Right ventricle myocardium inferior (tissue), 1 donor: ENCODE results near the gene SYCE3. TPM values are rescaled to one million over a fixed set of nuclear protein-coding genes. Genes with fewer than 3 reads are reported as not detected.
A peak's percentile ranks its signal among the peaks of the same experiment; 100 is the strongest.
"Not testable (repeated sequence)": the region's sequence is repeated elsewhere in the genome, so short reads cannot be mapped to it uniquely, and the experiment has no call there.

Experiments
- ATAC-seq: fragments of 200-7000 bp; cut with Tn5 transposase; one replicate; pipeline ENCODE4 v1.9.1; 2020; ENCODE audit warnings: mild to moderate bottlenecking, moderate library complexity
- DNase-seq: peaks from one replicate; pipeline ENCODE4 v3.0.0; 2021; ENCODE audit errors: missing footprints
- intact Hi-C: fragments of 100-400 bp; cut with DNase I; formaldehyde crosslinking; loops from one replicate; pipeline ENCODE4 v1.11.0; 2022
- total RNA-seq: library from RNA; stranded (reverse); fragmentation: NEBNext Ultra II Directional; extraction: Animal tissue kit (Norgen Biotek cat#: 25700); gene quantifications from one replicate; pipeline ENCODE4 v1.2.1, GENCODE V29; 2021
- donor health status: DM: no; HTN: yes; CAD: no; lungs with severe emphysema.

The SYCE3 gene
- total RNA-seq, 1 donor from 2014 or later, result not detected

DNA sequence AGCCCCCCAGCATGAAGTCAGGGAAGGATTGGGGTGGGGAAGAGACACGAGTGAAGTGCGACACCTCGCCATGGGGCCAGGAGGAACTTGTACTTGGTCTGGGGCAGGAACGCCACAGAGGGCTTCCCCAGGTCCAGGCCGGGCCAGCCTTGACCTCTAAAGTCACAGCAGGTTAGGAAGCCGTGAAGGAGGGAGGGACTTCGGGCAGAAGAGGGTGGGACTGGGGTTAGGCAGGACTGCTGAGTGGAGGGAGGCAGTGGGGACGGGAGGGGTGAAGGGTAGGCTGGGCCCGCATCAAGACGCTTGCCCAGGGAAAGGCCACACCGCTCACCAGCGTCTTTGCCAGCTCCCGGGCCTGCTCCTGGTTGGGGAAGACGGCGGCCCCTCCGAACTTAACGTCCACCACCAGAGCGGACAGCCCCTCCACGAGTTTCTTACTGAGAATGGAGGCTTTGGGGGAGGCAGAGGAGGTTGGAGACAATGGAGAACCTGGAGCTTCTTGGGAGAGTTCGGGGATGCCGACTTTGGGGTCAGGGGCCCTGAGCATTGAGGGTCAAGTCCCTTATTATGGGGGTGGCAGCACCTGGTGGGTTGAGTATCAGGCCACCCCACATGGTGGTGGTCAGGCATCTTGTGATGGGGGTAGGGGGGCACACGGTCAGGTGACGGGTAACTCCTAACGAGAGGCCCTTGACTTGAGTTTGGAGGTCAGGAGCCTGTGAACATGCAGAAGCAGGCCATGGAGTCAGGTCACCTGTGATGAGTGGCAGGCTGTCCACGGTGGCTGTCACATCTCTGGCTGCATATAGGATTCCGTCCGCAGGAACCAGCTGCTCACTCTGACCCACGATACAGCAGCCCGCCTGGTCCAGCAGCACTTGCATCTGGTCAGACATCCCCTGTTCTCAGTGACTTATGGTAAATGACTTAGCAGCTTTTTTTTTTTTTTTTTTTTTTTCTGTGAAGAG, 35.6 kb downstream of the SYCE3 start:
- DNase-seq (peak; percentile 83), ATAC-seq (peak; percentile 11)
- intact Hi-C loops, result loop anchor here (5.0 kb wide), 1 partner anchor 95 kb away; no protein-coding TSS in a partner anchor

GRCh38 chr22:50526108-50526833, 36.4 kb downstream of the SYCE3 start:
- ATAC-seq (peak; percentile 23), DNase-seq (peak; percentile 92)
- intact Hi-C loops, result loop anchor here (5.0 kb wide), 1 partner anchor 96 kb away; no protein-coding TSS in a partner anchor

- ATAC-seq (peak; percentile 16), DNase-seq (no peak)
- intact Hi-C loops, result loop anchor here (5.0 kb wide), 1 partner anchor 97 kb away; no protein-coding TSS in a partner anchor
Observed at GRCh38 chr22:50525858-50526107, 36.9 kb downstream of the SYCE3 start.

DNA sequence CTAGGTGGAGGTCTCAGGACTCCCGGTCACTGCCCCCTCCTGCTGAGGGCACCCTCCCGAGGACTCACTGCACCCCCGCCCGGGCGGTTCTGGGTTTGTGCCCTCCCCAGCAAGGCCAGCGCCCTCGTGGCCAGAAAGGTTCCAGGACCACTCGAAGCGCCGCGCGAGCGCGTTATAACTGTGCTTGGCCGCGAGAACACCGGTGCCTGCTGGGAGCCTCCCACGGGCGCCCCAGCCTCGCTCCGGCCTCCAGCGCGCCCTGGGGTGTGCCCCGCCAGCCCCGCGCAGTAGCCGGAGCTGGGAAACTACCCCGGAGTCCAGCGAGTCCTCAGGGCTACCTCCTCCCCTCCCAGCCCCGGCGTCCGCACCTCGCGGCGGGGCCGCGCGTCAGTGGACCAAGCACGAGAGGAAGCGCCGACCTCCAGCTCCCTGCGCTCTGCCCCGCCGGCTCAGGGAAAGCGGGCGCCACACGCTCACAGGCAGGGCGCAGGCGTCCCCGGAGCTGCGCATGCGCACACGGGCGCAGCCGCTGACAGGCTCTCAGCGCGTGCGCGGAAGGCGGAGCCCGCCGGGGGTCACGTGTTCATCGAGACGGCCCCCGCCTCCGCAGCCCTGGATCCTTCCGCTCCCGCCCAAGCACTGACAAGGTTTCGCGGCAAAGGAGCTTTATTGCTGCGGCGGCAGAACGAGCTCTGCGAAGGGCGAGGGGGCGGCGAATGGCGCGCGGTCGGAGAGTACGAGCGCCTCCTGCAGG, 37.4 kb downstream of the SYCE3 start, which contains the start of gene SCO2:
Gene SCO2 (minus strand): TSS at position 495 of the 754 bp plus-strand sequence. CDS start 1,187 bp downstream, outside the sequence.
- DNase-seq, result peak; percentile 99
- peak; percentile 66 for ATAC-seq
- intact Hi-C loops, result loop anchor here (5.0 kb wide), 1 partner anchor 97 kb away; no protein-coding TSS in a partner anchor

DNA sequence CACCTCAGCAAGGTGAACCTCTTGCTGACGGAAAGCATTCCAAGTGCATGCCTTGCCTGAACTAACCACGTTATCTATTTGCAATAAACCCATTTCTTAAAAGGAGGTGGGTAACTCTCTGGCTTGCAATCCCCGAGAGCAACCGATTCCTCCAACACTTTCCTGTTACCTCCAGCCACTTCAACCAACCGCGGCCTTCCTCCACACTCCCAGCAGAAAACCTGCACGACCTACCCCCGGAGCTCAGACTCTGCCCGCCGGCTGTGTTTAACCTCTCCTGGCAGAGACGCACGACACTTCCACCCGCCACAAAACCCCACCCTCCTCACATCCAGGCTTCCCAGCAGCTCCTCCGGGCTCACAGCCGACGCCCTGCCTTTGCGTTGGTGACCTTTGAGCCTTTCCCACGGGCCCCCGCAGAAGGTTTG, 38.0 kb downstream of the SYCE3 start:
- intact Hi-C loops, result loop anchor here (5.0 kb wide), 1 partner anchor 98 kb away; no protein-coding TSS in a partner anchor
- ATAC-seq, result no peak

DNA sequence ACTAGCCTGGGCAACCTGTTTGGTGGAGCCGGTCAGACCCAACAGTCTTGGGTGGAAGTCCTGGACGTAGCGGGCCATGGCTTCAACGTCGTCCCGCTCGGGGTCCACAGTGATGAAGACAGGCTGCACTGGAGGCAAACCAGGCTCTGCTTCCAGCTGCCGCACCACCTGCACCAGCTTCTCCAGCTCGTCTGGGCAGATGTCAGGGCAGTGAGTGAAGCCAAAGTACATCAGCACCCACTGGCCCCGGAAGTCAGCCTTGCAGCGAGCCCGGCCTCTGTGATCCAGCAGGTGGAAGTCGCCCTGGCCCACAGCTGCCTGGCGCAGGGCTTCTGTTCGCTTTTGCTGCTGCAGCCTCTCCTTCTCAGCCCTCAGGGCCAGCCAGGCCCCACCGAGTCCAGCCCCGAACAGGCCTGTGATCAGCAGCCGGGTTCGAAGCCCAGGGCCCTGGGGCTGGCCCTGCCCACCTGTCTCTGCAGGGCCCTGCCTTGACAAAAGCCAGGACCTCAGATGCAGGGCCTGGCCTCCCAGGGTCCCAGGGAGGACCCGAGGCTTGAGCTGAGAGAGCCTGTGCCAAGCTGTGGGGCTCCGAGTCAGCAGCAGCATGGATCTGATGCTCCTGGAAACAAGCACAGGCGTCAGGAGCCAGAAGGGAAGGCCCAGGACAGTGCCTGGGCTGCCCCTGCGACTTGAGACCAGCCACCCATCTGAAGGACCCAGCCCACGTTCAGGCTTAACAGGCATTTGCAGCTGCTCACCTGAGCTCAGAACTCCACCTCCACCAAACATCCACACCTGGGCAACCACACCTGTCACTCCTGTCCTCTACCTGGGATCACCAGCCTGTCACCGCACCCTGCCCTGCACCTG, 38.7 kb downstream of the SYCE3 start:
- ATAC-seq, result no peak
- peak; percentile 55 for DNase-seq
- intact Hi-C loops, result no loop called here

More for the DNA sequence above, 38.0 kb downstream of the SYCE3 start:
- DNase-seq, result no peak

GRCh38 chr22:50523458-50523805, 39.3 kb downstream of the SYCE3 start:
- intact Hi-C loops, result no loop called here
- DNase-seq, result peak; percentile 63
- no peak for ATAC-seq

- DNase-seq (peak; percentile 76), ATAC-seq (no peak)
- intact Hi-C loops, result no loop called here
Observed at GRCh38 chr22:50522806-50523438, 39.8 kb downstream of the SYCE3 start.

DNA sequence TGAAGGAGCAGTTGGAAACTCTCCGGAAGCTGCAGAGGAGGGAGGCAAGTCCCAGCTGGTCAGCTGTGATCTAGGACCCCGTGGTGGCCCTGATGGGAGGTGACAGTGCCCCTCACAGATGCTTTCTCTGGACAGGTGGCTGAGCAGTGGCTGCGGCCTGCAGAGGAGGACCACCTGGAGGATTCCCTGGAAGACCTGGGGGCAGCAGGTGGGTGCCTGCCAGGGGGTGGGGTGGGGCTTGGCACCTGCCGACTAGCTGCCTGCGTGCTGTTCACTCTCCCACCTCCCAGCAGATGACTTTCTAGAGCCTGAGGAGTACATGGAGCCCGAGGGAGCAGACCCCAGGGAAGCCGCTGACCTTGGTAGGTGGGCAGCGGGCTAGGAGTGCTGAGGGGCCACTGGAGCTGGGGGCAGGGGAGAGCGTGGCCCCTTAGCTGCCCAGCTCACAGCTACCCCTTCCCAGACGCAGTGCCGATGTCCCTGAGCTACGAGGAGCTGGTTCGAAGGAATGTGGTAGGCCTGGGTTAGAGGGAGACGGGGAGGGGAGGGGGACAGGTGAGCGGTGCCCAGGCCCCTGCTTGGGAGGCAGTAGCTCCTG, 40.4 kb downstream of the SYCE3 start:
- DNase-seq, result peak; percentile 15
- intact Hi-C loops, result no loop called here
- no peak for ATAC-seq

DNA sequence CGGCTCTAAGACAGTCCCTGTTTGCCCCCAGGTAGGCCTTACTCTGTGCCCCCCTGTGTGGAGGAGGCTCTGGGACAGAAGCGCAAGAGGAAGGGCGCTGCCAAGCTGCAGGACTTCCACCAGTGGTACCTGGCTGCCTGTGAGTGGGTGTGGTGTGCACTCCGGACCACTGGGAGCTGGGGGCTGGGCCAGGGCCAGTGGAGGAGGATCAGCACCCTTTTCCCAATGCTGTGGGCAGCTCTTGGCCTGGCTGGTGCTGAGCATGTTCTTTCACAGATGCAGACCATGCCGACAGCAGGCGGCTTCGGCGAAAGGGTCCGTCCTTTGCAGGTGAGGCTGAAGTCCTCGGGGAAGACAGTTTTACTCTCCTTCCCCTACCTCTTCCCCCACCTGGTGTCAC, 41.0 kb downstream of the SYCE3 start:
- ATAC-seq, result no peak
- DNase-seq, result peak; percentile 7
- intact Hi-C loops, result no loop called here

DNA sequence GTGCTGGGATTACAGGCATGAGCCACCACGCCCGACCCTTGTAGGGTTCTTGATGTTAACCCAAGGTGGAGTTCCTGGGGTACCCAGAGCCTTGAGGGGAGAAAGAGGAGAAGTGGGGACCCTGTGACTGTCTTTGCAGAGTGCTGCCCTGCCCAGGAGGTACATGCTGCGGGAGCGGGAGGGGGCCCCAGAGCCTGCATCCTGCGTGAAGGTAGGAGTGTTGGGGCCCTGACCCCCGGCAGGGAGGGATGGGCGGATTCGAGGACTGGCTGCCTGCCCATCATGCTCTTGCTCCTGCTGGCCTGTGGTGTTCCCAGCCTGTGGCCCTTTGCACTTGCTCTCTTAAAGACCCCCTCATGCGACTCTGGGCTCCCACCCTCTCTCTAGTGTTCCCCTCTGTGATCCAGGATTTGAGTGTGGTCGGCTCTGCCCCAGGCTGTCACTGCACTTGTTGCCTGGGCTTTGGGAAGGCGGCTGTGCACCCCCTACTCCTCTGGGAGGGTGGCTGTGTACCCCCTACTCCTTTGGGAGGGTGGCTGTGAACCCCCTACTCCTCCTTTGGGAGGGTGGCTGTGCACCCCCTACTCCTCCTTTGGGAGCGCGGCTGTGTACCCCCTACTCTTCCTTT, 41.8 kb downstream of the SYCE3 start:
- intact Hi-C loops, result no loop called here
- peak; percentile 46 for DNase-seq
- ATAC-seq, result no peak

GRCh38 chr22:50520184-50520583, 42.5 kb downstream of the SYCE3 start:
- intact Hi-C loops, ATAC-seq, DNase-seq: not testable (repeated sequence)

- intact Hi-C loops, result no loop called here
- DNase-seq (peak; percentile 44), ATAC-seq (no peak)
Observed at GRCh38 chr22:50519151-50519550, 43.6 kb downstream of the SYCE3 start.

DNA sequence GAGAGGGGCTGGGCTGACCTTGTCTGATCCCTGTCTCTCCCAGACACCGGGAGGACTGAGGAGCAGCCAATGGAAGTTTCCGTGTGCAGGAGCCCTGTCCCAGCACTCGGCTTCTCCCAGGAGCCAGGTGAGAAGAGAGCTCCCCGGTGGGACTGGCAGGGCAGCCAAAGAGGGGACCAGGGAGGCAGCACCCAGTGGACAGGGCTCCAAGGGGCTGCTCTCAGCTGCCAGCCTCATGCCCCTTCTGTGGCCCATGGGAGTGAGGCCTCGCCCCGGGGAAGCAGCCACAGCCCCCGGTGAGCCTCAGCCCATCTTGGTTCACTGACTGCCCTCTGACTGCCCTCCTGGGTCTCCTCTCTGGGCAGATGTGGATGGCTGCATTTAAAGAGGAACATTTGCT, 44.1 kb downstream of the SYCE3 start:
- ATAC-seq (no peak), DNase-seq (peak; percentile 28)
- intact Hi-C loops, result no loop called here

- peak; percentile 64 for DNase-seq
- ATAC-seq, result no peak
- intact Hi-C loops, result no loop called here
Observed at GRCh38 chr22:50517495-50518260, 45.0 kb downstream of the SYCE3 start.

GRCh38 chr22:50516891-50517290, 45.8 kb downstream of the SYCE3 start:
- no peak for ATAC-seq

More at GRCh38 chr22:50516891-50517290, 45.8 kb downstream of the SYCE3 start:
- peak; percentile 22 for DNase-seq
- intact Hi-C loops, result no loop called here
